ENCODE results near the gene SOCS7.
A peak's percentile ranks its signal among the peaks of the same experiment; 100 is the strongest.

The SOCS7 gene

DNA sequence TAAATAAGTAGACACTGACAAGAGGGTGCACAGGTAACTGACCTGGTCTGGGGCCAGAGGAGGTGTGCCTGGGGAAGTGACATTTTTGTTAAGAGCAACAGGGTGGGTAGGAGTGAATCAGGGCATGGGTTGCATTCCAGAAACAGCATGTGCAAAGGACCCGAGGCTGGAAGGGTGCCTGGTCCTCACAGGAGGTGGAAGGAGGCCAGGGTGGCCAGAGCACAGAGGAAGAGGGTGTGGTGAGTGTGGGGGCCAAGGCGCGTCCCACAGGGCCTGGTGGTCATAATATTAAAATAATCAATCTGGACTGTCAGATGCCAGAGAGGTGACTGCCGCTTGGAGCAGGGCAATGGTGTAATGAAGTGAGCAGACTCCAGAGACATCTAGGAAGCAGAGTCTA is 90.9 kb downstream of the SOCS7 start:
- no peak overlapping the region for H3K27ac ChIP-seq
- TF ChIP-seq, protein P1, sequence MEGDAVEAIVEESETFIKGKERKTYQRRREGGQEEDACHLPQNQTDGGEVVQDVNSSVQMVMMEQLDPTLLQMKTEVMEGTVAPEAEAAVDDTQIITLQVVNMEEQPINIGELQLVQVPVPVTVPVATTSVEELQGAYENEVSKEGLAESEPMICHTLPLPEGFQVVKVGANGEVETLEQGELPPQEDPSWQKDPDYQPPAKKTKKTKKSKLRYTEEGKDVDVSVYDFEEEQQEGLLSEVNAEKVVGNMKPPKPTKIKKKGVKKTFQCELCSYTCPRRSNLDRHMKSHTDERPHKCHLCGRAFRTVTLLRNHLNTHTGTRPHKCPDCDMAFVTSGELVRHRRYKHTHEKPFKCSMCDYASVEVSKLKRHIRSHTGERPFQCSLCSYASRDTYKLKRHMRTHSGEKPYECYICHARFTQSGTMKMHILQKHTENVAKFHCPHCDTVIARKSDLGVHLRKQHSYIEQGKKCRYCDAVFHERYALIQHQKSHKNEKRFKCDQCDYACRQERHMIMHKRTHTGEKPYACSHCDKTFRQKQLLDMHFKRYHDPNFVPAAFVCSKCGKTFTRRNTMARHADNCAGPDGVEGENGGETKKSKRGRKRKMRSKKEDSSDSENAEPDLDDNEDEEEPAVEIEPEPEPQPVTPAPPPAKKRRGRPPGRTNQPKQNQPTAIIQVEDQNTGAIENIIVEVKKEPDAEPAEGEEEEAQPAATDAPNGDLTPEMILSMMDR (IDR thresholded peaks at IDR 0.05) = no peak
- no peak for TF ChIP-seq ZFX (IDR thresholded peaks at IDR 0.05; ENCODE audit: borderline replicate concordance)

DNA sequence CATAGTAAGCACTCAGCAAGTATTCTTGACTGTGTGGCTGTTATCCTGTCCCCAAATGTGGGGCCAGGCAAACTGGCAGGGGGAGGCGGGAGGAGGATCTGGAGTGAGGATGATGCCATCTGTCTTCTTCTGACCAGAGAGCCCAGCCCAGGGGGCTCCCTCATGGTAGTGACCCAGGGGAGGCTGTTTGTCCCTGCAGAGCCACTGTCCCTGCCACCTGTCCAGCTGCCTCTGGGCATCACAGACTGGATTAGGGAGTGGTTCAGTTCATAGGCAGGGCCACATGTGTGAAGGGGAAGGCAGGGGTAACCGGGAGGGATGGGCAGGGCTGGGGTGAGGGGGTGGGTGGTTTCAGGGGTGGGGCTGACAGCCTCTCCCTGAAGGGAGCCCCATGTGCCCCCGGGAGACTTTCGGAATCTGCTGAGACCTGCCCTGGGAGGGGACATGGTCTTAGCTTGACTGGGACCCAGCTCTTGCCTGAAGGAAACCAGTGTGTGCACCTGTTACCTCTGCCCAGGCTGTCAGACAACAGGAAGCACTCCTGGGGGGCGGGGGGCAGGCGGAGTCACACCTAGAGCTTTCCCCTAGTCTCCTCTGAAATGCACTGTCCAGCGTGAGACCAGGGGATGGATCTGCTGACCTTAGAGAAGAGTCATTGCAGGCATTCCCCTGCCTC is 91.8 kb downstream of the SOCS7 start:
- H3K27ac ChIP-seq = no peak overlapping the region
- TF ChIP-seq, protein P1 (IDR thresholded peaks at IDR 0.05) = no peak
- no peak for TF ChIP-seq ZFX (IDR thresholded peaks at IDR 0.05; ENCODE audit: borderline replicate concordance)

DNA sequence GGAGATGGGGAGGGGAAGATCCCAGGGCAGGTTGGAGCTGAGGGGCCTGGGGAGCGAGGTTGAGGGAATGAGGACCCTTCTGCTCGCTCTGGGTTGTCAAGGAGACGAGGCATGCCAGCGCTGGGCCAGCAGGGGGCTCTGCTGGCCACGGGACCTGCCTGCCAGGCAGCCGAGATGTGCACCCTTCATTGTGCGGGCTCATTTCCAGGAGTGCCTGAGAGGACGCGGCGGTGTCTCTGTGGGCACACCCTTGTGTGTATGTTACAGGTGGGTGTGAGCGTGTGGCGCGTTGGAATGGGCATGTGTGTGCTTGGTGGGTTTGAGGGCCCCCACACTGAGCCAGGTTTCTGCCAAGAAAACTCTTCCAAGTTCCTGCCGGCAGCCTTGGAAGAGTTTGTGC is 92.5 kb downstream of the SOCS7 start:
- H3K27ac ChIP-seq = no peak overlapping the region
- TF ChIP-seq, protein P1 (IDR thresholded peaks at IDR 0.05) = peak; percentile 91
- no peak for TF ChIP-seq ZFX (IDR thresholded peaks at IDR 0.05; ENCODE audit: borderline replicate concordance)

DNA sequence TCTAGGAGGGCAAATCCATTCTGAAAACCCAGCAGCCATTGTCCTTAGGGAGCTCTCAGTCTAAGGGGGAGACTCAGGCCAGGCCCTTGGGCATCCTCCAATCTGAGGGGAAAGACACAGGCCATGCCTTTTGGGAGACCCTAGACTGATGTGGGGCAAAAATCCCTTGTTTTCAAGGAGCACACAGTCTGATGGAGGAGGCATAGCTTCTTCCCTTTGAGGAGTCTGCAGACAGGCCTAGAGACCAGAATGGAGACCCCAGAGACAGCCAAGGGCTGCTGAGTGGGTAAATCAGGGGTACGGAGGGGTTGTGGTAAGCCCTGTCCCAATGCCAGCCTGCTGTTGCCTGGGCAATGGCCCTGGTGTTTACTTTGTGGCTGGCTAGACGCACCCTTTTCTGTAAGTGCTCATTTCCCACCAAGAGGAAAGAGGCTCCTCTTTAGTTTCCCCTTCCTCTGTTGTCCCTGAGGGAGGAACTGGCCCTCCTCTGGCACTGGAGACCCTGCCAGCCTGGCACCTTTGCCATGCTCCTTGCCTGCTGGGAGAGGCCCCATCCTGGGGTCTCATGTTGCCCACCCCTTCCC is 96.0 kb downstream of the SOCS7 start:
- TF ChIP-seq, protein P1 (IDR thresholded peaks at IDR 0.05) = no peak
- no peak overlapping the region for H3K27ac ChIP-seq

DNA sequence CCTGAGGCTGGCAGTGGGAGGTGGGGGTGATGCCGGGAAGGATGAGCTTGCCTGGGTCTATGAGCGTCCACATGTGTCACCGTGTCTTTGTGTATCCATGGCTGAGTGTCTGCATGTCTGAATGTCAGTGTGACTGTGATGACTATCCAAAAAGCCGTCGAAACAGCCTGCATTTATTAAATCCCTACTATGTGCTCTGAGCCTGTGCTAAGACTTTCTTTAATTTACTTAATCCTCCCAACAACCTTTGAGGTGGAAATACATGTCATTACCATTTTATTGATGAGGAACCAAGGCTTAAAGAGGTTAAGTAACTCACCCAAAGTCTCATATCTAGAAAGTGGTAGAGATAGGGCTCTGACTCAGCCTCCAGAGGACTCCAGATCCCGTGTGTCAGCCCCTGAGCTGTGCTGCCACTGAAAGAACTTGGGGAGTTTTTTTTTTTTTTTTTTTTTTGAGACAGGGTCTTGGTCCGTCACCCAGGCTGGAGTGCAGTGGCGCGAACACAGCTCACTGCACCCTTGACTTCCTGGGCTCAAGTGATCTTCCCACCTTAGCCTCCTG is 96.6 kb downstream of the SOCS7 start:
- no peak overlapping the region for H3K27ac ChIP-seq
- TF ChIP-seq ZFX (IDR thresholded peaks at IDR 0.05; ENCODE audit: borderline replicate concordance) = no peak
- TF ChIP-seq, protein P1 (IDR thresholded peaks at IDR 0.05) = no peak

DNA sequence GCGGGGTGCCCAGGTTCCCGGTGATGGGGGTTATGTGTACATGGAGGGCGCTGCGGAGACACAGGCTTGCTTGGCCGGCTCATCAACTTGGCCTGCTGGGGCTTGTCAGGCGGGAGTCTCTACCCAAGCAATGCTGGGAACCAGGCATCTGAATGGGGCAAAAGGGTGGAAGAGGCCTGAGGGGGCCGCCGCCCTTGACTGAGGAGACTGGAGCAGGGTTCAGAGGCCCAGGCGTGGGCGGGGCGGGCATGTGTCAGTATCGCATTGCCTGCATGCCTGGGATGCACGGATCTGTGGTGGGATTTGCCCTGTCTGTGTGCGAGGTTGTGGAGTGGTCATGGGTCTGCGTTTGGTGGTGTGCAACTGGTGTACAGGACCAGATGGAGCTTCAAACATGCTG is 97.7 kb downstream of the SOCS7 start:
- TF ChIP-seq ZFX (IDR thresholded peaks at IDR 0.05; ENCODE audit: borderline replicate concordance) = no peak
- TF ChIP-seq, protein P1 (IDR thresholded peaks at IDR 0.05) = no peak
- H3K27ac ChIP-seq = no peak overlapping the region

DNA sequence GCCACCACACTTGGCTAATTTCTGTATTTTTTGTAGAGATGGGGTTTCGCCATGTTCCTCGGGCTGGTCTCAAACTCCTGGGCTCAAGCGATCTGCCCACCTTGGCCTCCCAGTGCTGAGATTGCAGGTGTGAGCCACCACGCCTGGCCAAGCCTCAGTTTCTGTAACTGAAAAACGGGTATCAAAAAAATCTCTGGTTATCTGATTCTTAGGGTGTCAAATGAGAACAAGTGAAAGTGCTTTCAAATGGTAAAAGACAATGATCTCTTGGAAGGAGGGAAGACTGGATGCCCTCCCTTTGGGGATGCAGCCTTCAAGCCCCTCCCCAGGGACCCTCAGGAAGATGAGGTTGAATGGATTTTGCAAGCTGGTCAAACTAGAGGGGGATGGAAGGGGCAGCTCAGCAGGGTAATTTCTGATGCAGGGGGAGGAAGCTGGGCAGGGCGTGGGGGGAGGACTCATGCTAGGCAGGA is 98.9 kb downstream of the SOCS7 start:
- TF ChIP-seq ZFX (IDR thresholded peaks at IDR 0.05; ENCODE audit: borderline replicate concordance) = no peak
- TF ChIP-seq, protein P1 (IDR thresholded peaks at IDR 0.05) = no peak

More for the DNA sequence above, 98.9 kb downstream of the SOCS7 start:
- no peak overlapping the region for H3K27ac ChIP-seq
